IMR-90 (cell line): ENCODE data around the gene BAIAP2L1. TPM values are rescaled to one million over a fixed set of nuclear protein-coding genes. Genes with fewer than 3 reads are reported as not detected.

Experiments used
- ATAC-seq: fragments of 200-7000 bp; cut with Tn5 transposase; 2 replicates; pipeline ENCODE4 v1.9.1; 2020; ENCODE audit warnings: low read depth, mild to moderate bottlenecking, moderate library complexity
- BruUV-seq: library from RNA; stranded (reverse); fragments of 400-500 nt; replicated peaks from 2 replicates; lab custom pipeline; 2021; lab: Mats Ljungman, UMichigan
- CTCF ChIA-PET: fragments of 300-600 bp; formaldehyde crosslinking; extraction: SDS; loops from one replicate; lab custom pipeline; 2021; ENCODE audit warnings: antibody characterized with exemption; lab: Yijun Ruan, JAX
- POLR2A ChIA-PET: fragments of 300-600 bp; sonication (Branson Sonifier 250); formaldehyde crosslinking; loops from one replicate; lab custom pipeline; 2022; ENCODE audit warnings: antibody characterized with exemption; ENCODE audit not compliant: unreplicated experiment; lab: Charles Lee
- DNase-seq: peaks from one replicate; pipeline ENCODE4 v3.0.0; 2013
- H2AFZ ChIP-seq: replicated peaks from 2 replicates; pipeline ENCODE3; 2013; ENCODE audit warnings: low read length, mild to moderate bottlenecking; ENCODE audit not compliant: poor library complexity
- H2AK5ac ChIP-seq: 2 replicates; pipeline ENCODE4 v1.6.1; 2013; ENCODE audit warnings: low read depth, low read length, inconsistent platforms
- H2AK9ac ChIP-seq: replicated peaks from 2 replicates; pipeline ENCODE3; 2013; ENCODE audit warnings: mild to moderate bottlenecking, low read depth, low read length, moderate library complexity; ENCODE audit not compliant: poor library complexity
- H2BK120ac ChIP-seq: 2 replicates; pipeline ENCODE4 v1.6.1; 2013; ENCODE audit warnings: low read depth, low read length, inconsistent platforms
- H2BK15ac ChIP-seq: 3 replicates; pipeline ENCODE4 v1.6.1; 2013; ENCODE audit warnings: low read depth, low read length, inconsistent platforms
- H2BK20ac ChIP-seq: 2 replicates; pipeline ENCODE4 v1.6.1; 2013; ENCODE audit warnings: low read depth, mild to moderate bottlenecking, inconsistent platforms, low read length, moderate library complexity
- H2BK5ac ChIP-seq: 2 replicates; pipeline ENCODE4 v1.6.1; 2013; ENCODE audit warnings: mild to moderate bottlenecking, low read depth, low read length, inconsistent platforms; ENCODE audit not compliant: poor library complexity, severe bottlenecking
- H3K14ac ChIP-seq: replicated peaks from 2 replicates; pipeline ENCODE4 v1.6.1; 2013; ENCODE audit warnings: low read depth, low read length, inconsistent platforms
- H3K18ac ChIP-seq: 2 replicates; pipeline ENCODE4 v1.6.1; 2013; ENCODE audit warnings: low read depth, low read length, control low read depth
- H3K23ac ChIP-seq: 2 replicates; pipeline ENCODE4 v1.6.1; 2013; ENCODE audit warnings: low read depth, low read length, inconsistent platforms
- H3K27ac ChIP-seq: 2 replicates; pipeline ENCODE4 v1.5.1; 2013; ENCODE audit warnings: mild to moderate bottlenecking, control low read depth, low read length; ENCODE audit not compliant: insufficient read depth
- H3K27me3 ChIP-seq: 2 replicates; pipeline ENCODE4 v1.6.1; 2013; ENCODE audit warnings: low read length; ENCODE audit not compliant: control insufficient read depth, insufficient read depth
- H3K36me3 ChIP-seq: 2 replicates; pipeline ENCODE4 v1.6.1; 2013; ENCODE audit warnings: low read length, mixed read lengths; ENCODE audit not compliant: control insufficient read depth, insufficient read depth
- H3K4ac ChIP-seq: 2 replicates; pipeline ENCODE4 v1.6.1; 2013; ENCODE audit warnings: low read depth, low read length, inconsistent platforms
- H3K4me1 ChIP-seq: 2 replicates; pipeline ENCODE4 v1.6.1; 2013; ENCODE audit warnings: low read length, mixed read lengths; ENCODE audit not compliant: control insufficient read depth, insufficient read depth
- H3K4me2 ChIP-seq: 2 replicates; pipeline ENCODE4 v1.6.1; 2013; ENCODE audit warnings: low read depth, mild to moderate bottlenecking, control low read depth, low read length, moderate library complexity
- H3K4me3 ChIP-seq: 2 replicates; pipeline ENCODE4 v1.5.1; 2013; ENCODE audit warnings: low read depth, mild to moderate bottlenecking, control low read depth, low read length, moderate library complexity; ENCODE audit not compliant: insufficient read depth
- H3K56ac ChIP-seq: 2 replicates; pipeline ENCODE4 v1.6.1; 2013; ENCODE audit warnings: low read length, inconsistent platforms; ENCODE audit not compliant: insufficient read depth; ENCODE audit errors: extremely low read depth
- H3K79me1 ChIP-seq, 2 experiments: 2 replicates each; pipeline ENCODE4 v1.6.1; 2013; ENCODE audit warnings: low read length in 2 of 2, inconsistent platforms in 1 of 2, low read depth in 1 of 2
- H3K9ac ChIP-seq: 2 replicates; pipeline ENCODE4 v1.6.1; 2013; ENCODE audit warnings: low read depth, low read length, control low read depth
- H3K9me1 ChIP-seq: 2 replicates; pipeline ENCODE4 v1.6.1; 2013; ENCODE audit warnings: low read length, inconsistent platforms; ENCODE audit not compliant: insufficient read depth
- H3K9me3 ChIP-seq: 2 replicates; pipeline ENCODE4 v1.6.1; 2013; ENCODE audit warnings: low read length; ENCODE audit not compliant: control insufficient read depth, insufficient read depth
- H4K20me1 ChIP-seq: 2 replicates; pipeline ENCODE4 v1.6.1; 2013; ENCODE audit warnings: low read length, inconsistent platforms; ENCODE audit not compliant: insufficient read depth
- H4K5ac ChIP-seq: 2 replicates; pipeline ENCODE4 v1.6.1; 2013; ENCODE audit warnings: mild to moderate bottlenecking, low read depth, low read length, control low read depth
- H4K8ac ChIP-seq, 2 experiments: 2 replicates each; pipeline ENCODE4 v1.6.1; 2013; ENCODE audit warnings: low read depth in 2 of 2, low read length in 2 of 2, control low read depth in 1 of 2, inconsistent platforms in 1 of 2
- H4K91ac ChIP-seq: 2 replicates; pipeline ENCODE4 v1.6.1; 2013; ENCODE audit warnings: low read depth, low read length, inconsistent platforms; ENCODE audit not compliant: insufficient read depth
- BHLHE40 ChIP-seq: fragments of 150-350 bp; IDR thresholded peaks from 2 replicates; pipeline ENCODE4 v1.6.1; 2016; ENCODE audit warnings: mild to moderate bottlenecking, low read depth, low read length
- CEBPB ChIP-seq: IDR thresholded peaks from 2 replicates; pipeline ENCODE4 v1.6.1; 2012; ENCODE audit warnings: low read depth, low read length, improper control_type of control experiment
- CHD1 ChIP-seq: IDR thresholded peaks from 2 replicates; pipeline ENCODE4 v1.6.1; 2012; ENCODE audit warnings: low read depth, low read length, improper control_type of control experiment
- MAFK ChIP-seq: IDR thresholded peaks from 2 replicates; pipeline ENCODE4 v1.6.1; 2012; ENCODE audit warnings: low read depth, low read length, improper control_type of control experiment
- MAZ ChIP-seq: IDR thresholded peaks from 2 replicates; pipeline ENCODE4 v1.6.1; 2012; ENCODE audit warnings: low read depth, mild to moderate bottlenecking, low read length, improper control_type of control experiment, moderate library complexity, borderline replicate concordance
- MXI1 ChIP-seq: IDR thresholded peaks from 2 replicates; pipeline ENCODE4 v1.6.1; 2012; ENCODE audit warnings: low read depth, mild to moderate bottlenecking, low read length, moderate library complexity, borderline replicate concordance
- POLR2A ChIP-seq: IDR thresholded peaks from 2 replicates; pipeline ENCODE4 v1.6.1; 2012; ENCODE audit warnings: mild to moderate bottlenecking, low read depth, low read length
- RAD21 ChIP-seq: IDR thresholded peaks from 2 replicates; pipeline ENCODE4 v1.6.1; 2012; ENCODE audit warnings: low read length, improper control_type of control experiment
- RCOR1 ChIP-seq: IDR thresholded peaks from 2 replicates; pipeline ENCODE4 v1.6.1; 2012; ENCODE audit warnings: mild to moderate bottlenecking, low read length, improper control_type of control experiment; ENCODE audit not compliant: insufficient replicate concordance
- SMC3 ChIP-seq: fragments of 150-350 bp; IDR thresholded peaks from 2 replicates; pipeline ENCODE4 v1.6.1; 2016; ENCODE audit warnings: low read depth, mild to moderate bottlenecking, antibody characterized with exemption, low read length, moderate library complexity
- WGBS, 2 experiments: methylation state at CpG; one replicate each; pipeline versions ENCODE4 v1.1.5 to v1.1.7; 2013; ENCODE audit warnings: missing lambda C conversion rate in 2 of 2; ENCODE audit not compliant: insufficient read length in 1 of 2; ENCODE audit errors: extremely low coverage in 2 of 2; 5-methylcytosine and 5-hydroxymethylcytosine counted together
- dilution Hi-C: fragments of 300-500 bp; cut with HindIII; formaldehyde crosslinking; loops from one replicate; pipeline ENCODE4 v1.14.3; 2018; ENCODE audit warnings: low sequenced_read_pairs; ENCODE audit not compliant: unreplicated experiment
- in situ Hi-C: fragments of 300-500 bp; cut with MboI; formaldehyde crosslinking; loops from 3 replicates; pipeline ENCODE4 v1.14.3; 2019; ENCODE audit warnings: low sequenced_read_pairs, inconsistent platforms, mixed read lengths
- intact Hi-C: fragments of 100-400 bp; cut with micrococcal nuclease; formaldehyde crosslinking; loops from 2 replicates; pipeline ENCODE4 v1.10.0; 2022
- polyA plus RNA-seq, 3 experiments: library from polyadenylated mRNA; depleted of rRNA; stranded (reverse); fragments of >200 nt; gene quantifications; 2 replicates each; pipeline ENCODE4 v1.2.3, GENCODE V29; 2012; ENCODE audit warnings: low replicate concordance in 1 of 3
- total RNA-seq: library from RNA; depleted of rRNA; stranded (reverse); fragments of >200 nt; gene quantifications from 2 replicates; pipeline ENCODE4 v1.2.3, GENCODE V29; 2012
- TF ChIP-seq, protein P1 (sequence below): conservative IDR thresholded peaks from 2 replicates; pipeline ENCODE4 v1.5.1; 2012; ENCODE audit warnings: mild to moderate bottlenecking, low read depth, low read length, improper control_type of control experiment
- TF ChIP-seq, protein P2 (sequence below): fragments of 150-350 bp; IDR thresholded peaks from 2 replicates; pipeline ENCODE4 v1.6.1; 2017; ENCODE audit warnings: mild to moderate bottlenecking, antibody characterized with exemption, low read length, low read depth

BAIAP2L1 gene
- total and polyA plus RNA-seq, 2 of the 4 experiments (the other 2 are of a cell fraction): 2.2 to 6.0 TPM

DNA sequence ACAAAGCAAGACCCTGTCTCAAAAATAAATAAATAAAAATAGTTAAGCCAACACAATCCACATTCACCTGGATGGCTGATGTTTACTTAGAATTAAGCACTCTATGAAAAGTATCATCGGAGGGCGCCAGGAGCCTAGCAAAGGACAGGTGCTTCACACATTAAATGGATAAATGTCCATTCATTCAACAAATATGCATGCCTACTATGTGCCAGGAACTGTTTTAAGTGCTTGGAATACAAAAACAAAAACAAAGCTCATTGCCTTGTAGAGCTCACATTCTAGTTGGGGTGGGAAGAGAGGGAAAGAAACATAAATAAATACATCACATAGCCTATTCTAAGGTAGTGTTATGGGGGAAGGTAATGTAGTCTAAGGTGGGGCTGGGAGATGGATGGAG, 4.1 kb downstream of the BAIAP2L1 start:
- Histone ChIP-seq H3K4ac (no peak overlapping the region), H3K9ac (no peak overlapping the region), H4K5ac (no peak overlapping the region), H2BK15ac (no peak overlapping the region), H3K27ac (no peak overlapping the region), H2AFZ (no peak overlapping the region), H3K79me1 (peaks cover 6 to 41% of the 10 kb centered on the region in 2 experiments; a peak in 3 of 4 replicates), H4K8ac (no peak overlapping the region), H2AK9ac (no peak overlapping the region), H3K27me3 (no peaks in the 10 kb centered on the region), H3K9me3 (no peaks in the 10 kb centered on the region), H3K23ac (no peak overlapping the region), H3K4me2 (no peak overlapping the region), H2BK120ac (no peak overlapping the region), H3K14ac (no peak overlapping the region), H4K91ac (no peak overlapping the region), H4K20me1 (no peaks in the 10 kb centered on the region), H3K56ac (no peak overlapping the region), H3K9me1 (no peaks in the 10 kb centered on the region; the same call in 1 of the 2 replicates), H3K36me3 (no peaks in the 10 kb centered on the region), H3K18ac (no peak overlapping the region), H3K4me3 (no peak overlapping the region), H3K4me1 (peaks cover 9% of the 10 kb centered on the region), H2BK20ac (no peak overlapping the region), H2BK5ac (no peak overlapping the region), H2AK5ac (no peak overlapping the region)
- POLR2A ChIA-PET: no interaction called here
- ATAC-seq (no peak), DNase-seq (no peak)
- no CpG with 5 or more reads among the region's 2 CpGs for WGBS, 2 experiments
- no TSS peak for BruUV-seq
- in situ Hi-C loops: no loop called here
- TF ChIP-seq MAFK (no peak), CEBPB (no peak), MXI1 (no peak), POLR2A (no peak), RCOR1 (no peak), CHD1 (no peak), SMC3 (no peak), MAZ (no peak), RAD21 (no peak), BHLHE40 (no peak)
- TF ChIP-seq, protein P1, sequence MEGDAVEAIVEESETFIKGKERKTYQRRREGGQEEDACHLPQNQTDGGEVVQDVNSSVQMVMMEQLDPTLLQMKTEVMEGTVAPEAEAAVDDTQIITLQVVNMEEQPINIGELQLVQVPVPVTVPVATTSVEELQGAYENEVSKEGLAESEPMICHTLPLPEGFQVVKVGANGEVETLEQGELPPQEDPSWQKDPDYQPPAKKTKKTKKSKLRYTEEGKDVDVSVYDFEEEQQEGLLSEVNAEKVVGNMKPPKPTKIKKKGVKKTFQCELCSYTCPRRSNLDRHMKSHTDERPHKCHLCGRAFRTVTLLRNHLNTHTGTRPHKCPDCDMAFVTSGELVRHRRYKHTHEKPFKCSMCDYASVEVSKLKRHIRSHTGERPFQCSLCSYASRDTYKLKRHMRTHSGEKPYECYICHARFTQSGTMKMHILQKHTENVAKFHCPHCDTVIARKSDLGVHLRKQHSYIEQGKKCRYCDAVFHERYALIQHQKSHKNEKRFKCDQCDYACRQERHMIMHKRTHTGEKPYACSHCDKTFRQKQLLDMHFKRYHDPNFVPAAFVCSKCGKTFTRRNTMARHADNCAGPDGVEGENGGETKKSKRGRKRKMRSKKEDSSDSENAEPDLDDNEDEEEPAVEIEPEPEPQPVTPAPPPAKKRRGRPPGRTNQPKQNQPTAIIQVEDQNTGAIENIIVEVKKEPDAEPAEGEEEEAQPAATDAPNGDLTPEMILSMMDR: no peak
- TF ChIP-seq, protein P2, sequence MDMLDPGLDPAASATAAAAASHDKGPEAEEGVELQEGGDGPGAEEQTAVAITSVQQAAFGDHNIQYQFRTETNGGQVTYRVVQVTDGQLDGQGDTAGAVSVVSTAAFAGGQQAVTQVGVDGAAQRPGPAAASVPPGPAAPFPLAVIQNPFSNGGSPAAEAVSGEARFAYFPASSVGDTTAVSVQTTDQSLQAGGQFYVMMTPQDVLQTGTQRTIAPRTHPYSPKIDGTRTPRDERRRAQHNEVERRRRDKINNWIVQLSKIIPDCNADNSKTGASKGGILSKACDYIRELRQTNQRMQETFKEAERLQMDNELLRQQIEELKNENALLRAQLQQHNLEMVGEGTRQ: no peak
- intact Hi-C loops: loop anchor here (5.0 kb wide), 1 partner anchor 84 kb away; no protein-coding TSS in a partner anchor
- dilution Hi-C loops: no loop called here
- CTCF ChIA-PET: no interaction called here
